H9 (cell line): ENCODE measurements around the gene TTC23L. TPM values are rescaled to one million over a fixed set of nuclear protein-coding genes. Genes with fewer than 3 reads are reported as not detected.

ENCODE experiments used
- DNase-seq: peaks from one replicate; pipeline ENCODE4 v3.0.0-alpha.2; 2017
- H2AFZ ChIP-seq: one replicate; pipeline ENCODE4 v1.6.1; 2013; ENCODE audit warnings: mild to moderate bottlenecking, low read length, control low read depth, moderate library complexity
- H2AK5ac ChIP-seq: 2 replicates; pipeline ENCODE4 v1.6.1; 2013; ENCODE audit warnings: low read length, control low read depth, mixed read lengths; ENCODE audit not compliant: insufficient read length
- H2BK120ac ChIP-seq: one replicate; pipeline ENCODE4 v1.6.1; 2013; ENCODE audit warnings: low read depth, mild to moderate bottlenecking, low read length, control low read depth, inconsistent platforms; ENCODE audit not compliant: poor library complexity, severe bottlenecking
- H2BK12ac ChIP-seq: 2 replicates; pipeline ENCODE4 v1.6.1; 2013; ENCODE audit warnings: low read length, control low read depth, mixed read lengths, low read depth; ENCODE audit not compliant: insufficient read length
- H2BK15ac ChIP-seq: 2 replicates; pipeline ENCODE4 v1.6.1; 2013; ENCODE audit warnings: low read depth, low read length, control low read depth
- H2BK20ac ChIP-seq: one replicate; pipeline ENCODE4 v1.6.1; 2013; ENCODE audit warnings: low read depth, mild to moderate bottlenecking, low read length, control low read depth, inconsistent platforms; ENCODE audit not compliant: poor library complexity, severe bottlenecking
- H2BK5ac ChIP-seq: 2 replicates; pipeline ENCODE4 v1.6.1; 2013; ENCODE audit warnings: low read length, control low read depth, mixed read lengths; ENCODE audit not compliant: insufficient read length
- H3K14ac ChIP-seq: 2 replicates; pipeline ENCODE4 v1.6.1; 2013; ENCODE audit warnings: low read length, control low read depth; ENCODE audit not compliant: insufficient read depth
- H3K18ac ChIP-seq: 2 replicates; pipeline ENCODE4 v1.6.1; 2013; ENCODE audit warnings: low read depth, mild to moderate bottlenecking, mixed read lengths, low read length, control low read depth; ENCODE audit not compliant: insufficient read length
- H3K23ac ChIP-seq: 2 replicates; pipeline ENCODE4 v1.6.1; 2013; ENCODE audit warnings: low read length, control low read depth, mixed read lengths, low read depth; ENCODE audit not compliant: insufficient read length
- H3K23me2 ChIP-seq: 2 replicates; pipeline ENCODE4 v1.6.1; 2013; ENCODE audit warnings: low read depth, mild to moderate bottlenecking, mixed read lengths, low read length, control low read depth; ENCODE audit not compliant: insufficient read length, poor library complexity, severe bottlenecking
- H3K27ac ChIP-seq: 2 replicates; pipeline ENCODE4 v1.5.1; 2013; ENCODE audit warnings: low read length, control low read depth, mixed read lengths, low read depth; ENCODE audit not compliant: insufficient read length
- H3K27me3 ChIP-seq: 2 replicates; pipeline ENCODE4 v1.6.1; 2013; ENCODE audit warnings: low read length, control low read depth, inconsistent platforms; ENCODE audit not compliant: insufficient read depth
- H3K4ac ChIP-seq: 2 replicates; pipeline ENCODE4 v1.6.1; 2013; ENCODE audit warnings: low read depth, mild to moderate bottlenecking, control low read depth, inconsistent platforms, low read length, moderate library complexity
- H3K4me1 ChIP-seq: 2 replicates; pipeline ENCODE4 v1.6.1; 2013; ENCODE audit warnings: low read length, control low read depth, inconsistent platforms; ENCODE audit not compliant: insufficient read depth
- H3K4me2 ChIP-seq: 2 replicates; pipeline ENCODE4 v1.6.1; 2013; ENCODE audit warnings: low read length, control low read depth, mixed read lengths; ENCODE audit not compliant: insufficient read length, insufficient read depth
- H3K56ac ChIP-seq: 2 replicates; pipeline ENCODE4 v1.6.1; 2013; ENCODE audit warnings: low read depth, mild to moderate bottlenecking, mixed read lengths, low read length, control low read depth; ENCODE audit not compliant: insufficient read length
- H3K79me1 ChIP-seq: 2 replicates; pipeline ENCODE4 v1.6.1; 2013; ENCODE audit warnings: low read depth, mild to moderate bottlenecking, moderate library complexity, low read length, control low read depth, inconsistent platforms; ENCODE audit not compliant: insufficient read depth, poor library complexity, severe bottlenecking
- H3K79me2 ChIP-seq: 2 replicates; pipeline ENCODE4 v1.6.1; 2013; ENCODE audit warnings: low read length, control low read depth, inconsistent platforms; ENCODE audit not compliant: insufficient read depth
- H3K9ac ChIP-seq: 2 replicates; pipeline ENCODE4 v1.6.1; 2013; ENCODE audit warnings: low read length, control low read depth, mixed read lengths; ENCODE audit not compliant: insufficient read length; ENCODE audit errors: extremely low read depth
- H3K9me3 ChIP-seq: one replicate; pipeline ENCODE4 v1.6.1; 2013; ENCODE audit warnings: low read depth, low read length, inconsistent platforms; ENCODE audit not compliant: control insufficient read depth
- H3T11ph ChIP-seq: one replicate; pipeline ENCODE4 v1.6.1; 2013; ENCODE audit warnings: mild to moderate bottlenecking, low read length, control low read depth, inconsistent platforms
- H4K20me1 ChIP-seq: one replicate; pipeline ENCODE4 v1.6.1; 2013; ENCODE audit not compliant: control insufficient read depth, insufficient read length, insufficient read depth
- H4K5ac ChIP-seq: 2 replicates; pipeline ENCODE4 v1.6.1; 2013; ENCODE audit warnings: low read depth, mild to moderate bottlenecking, mixed read lengths, low read length, control low read depth; ENCODE audit not compliant: insufficient read length
- H4K8ac ChIP-seq: replicated peaks from 2 replicates; pipeline ENCODE4 v1.6.1; 2013; ENCODE audit warnings: low read length, control low read depth, mixed read lengths, low read depth; ENCODE audit not compliant: insufficient read length
- H4K91ac ChIP-seq: 2 replicates; pipeline ENCODE4 v1.6.1; 2013; ENCODE audit warnings: low read depth, mild to moderate bottlenecking, moderate library complexity, mixed read lengths, low read length, control low read depth; ENCODE audit not compliant: insufficient read length
- H3K27ac Mint-ChIP-seq, 3 experiments: 2 replicates in 2 of 3; 3 replicates in 1 of 3; pipeline ENCODE4 v1.8.0; 2020 to 2021; ENCODE audit warnings: mixed read lengths in 3 of 3, mild to moderate bottlenecking in 1 of 3, moderate library complexity in 1 of 3
- H3K27me3 Mint-ChIP-seq: 2 replicates; pipeline ENCODE4 v1.8.0; 2021; ENCODE audit warnings: low read depth, mild to moderate bottlenecking, moderate library complexity, mixed read lengths
- H3K36me3 Mint-ChIP-seq, 3 experiments: 2 replicates in 2 of 3; 3 replicates in 1 of 3; pipeline ENCODE4 v1.8.0; 2020 to 2021; ENCODE audit warnings: low read depth in 3 of 3, mixed read lengths in 3 of 3; ENCODE audit not compliant: insufficient read depth in 1 of 3
- H3K4me1 Mint-ChIP-seq, 2 experiments: 2 replicates each; pipeline ENCODE4 v1.8.0; 2020; ENCODE audit warnings: mixed read lengths in 2 of 2
- H3K4me3 Mint-ChIP-seq, 2 experiments: 2 replicates in 1 of 2; 3 replicates in 1 of 2; pipeline ENCODE4 v1.8.0; 2020 to 2021; ENCODE audit warnings: mild to moderate bottlenecking in 2 of 2, mixed read lengths in 2 of 2, moderate library complexity in 1 of 2
- H3K9me3 Mint-ChIP-seq, 2 experiments: 2 replicates in 1 of 2; 3 replicates in 1 of 2; pipeline ENCODE4 v1.8.0; 2020; ENCODE audit warnings: mild to moderate bottlenecking in 2 of 2, mixed read lengths in 2 of 2, moderate library complexity in 1 of 2
- CTCF ChIP-seq: fragments of 200-600 bp; sonication (generic); conservative IDR thresholded peaks from 3 replicates; pipeline ENCODE4 v1.8.0; 2021; ENCODE audit warnings: antibody characterized with exemption, mild to moderate bottlenecking
- total RNA-seq: library from RNA; stranded (reverse); gene quantifications from 2 replicates; pipeline ENCODE4 v1.2.1, GENCODE V29; 2021

TTC23L gene
- total RNA-seq, 1 experiment from 2014 or later = 0.96 TPM

- Mint-ChIP-seq H3K27me3 (no peaks in the 10 kb centered on the region), H3K36me3 (peaks cover 5 to 13% (median 9%) of the 10 kb centered on the region in 3 experiments; a peak in 6 of 7 replicates)
- no peaks in the 10 kb centered on the region for H3K27me3 ChIP-seq
Observed at GRCh38 chr5:34876275-34876674, 37.3 kb downstream of the TTC23L start.

More at GRCh38 chr5:34876275-34876674, 37.3 kb downstream of the TTC23L start:
- H4K5ac ChIP-seq = no peak overlapping the region
- H2AFZ ChIP-seq = no peak overlapping the region
- no peak overlapping the region for H3T11ph ChIP-seq
- H3K4me2 ChIP-seq = no peak overlapping the region
- H2BK120ac ChIP-seq = no peak overlapping the region
- H3K4ac ChIP-seq = no peak overlapping the region
- no peaks in the 10 kb centered on the region for H3K79me2 ChIP-seq
- Mint-ChIP-seq H3K4me3 (no peak overlapping the region), H3K4me1 (no peaks in the 10 kb centered on the region), H3K27ac (no peak overlapping the region), H3K9me3 (peaks cover 22 to 26% of the 10 kb centered on the region in 2 experiments)
- DNase-seq = no peak
- H2BK12ac ChIP-seq = no peak overlapping the region
- no peak overlapping the region for H2BK5ac ChIP-seq
- H3K9ac ChIP-seq = no peak overlapping the region
- H3K14ac ChIP-seq = no peak overlapping the region
- H2AK5ac ChIP-seq = no peak overlapping the region
- no peaks in the 10 kb centered on the region for H3K79me1 ChIP-seq
- no peak for TF ChIP-seq CTCF
- H4K8ac ChIP-seq = no peak overlapping the region
- H2BK20ac ChIP-seq = no peak overlapping the region
- no peak overlapping the region for H3K18ac ChIP-seq
- no peak overlapping the region for H2BK15ac ChIP-seq
- no peak overlapping the region for H3K23ac ChIP-seq
- H3K4me1 ChIP-seq = no peaks in the 10 kb centered on the region
- H3K23me2 ChIP-seq = no peaks in the 10 kb centered on the region
- H4K91ac ChIP-seq = no peak overlapping the region
- no peak overlapping the region for H3K27ac ChIP-seq
- H4K20me1 ChIP-seq = no peaks in the 10 kb centered on the region
- H3K9me3 ChIP-seq = no peaks in the 10 kb centered on the region
- no peak overlapping the region for H3K56ac ChIP-seq
